MCF 10A (cell line): ENCODE data around the gene OTUD3. TPM values are rescaled to one million over a fixed set of nuclear protein-coding genes. Genes with fewer than 3 reads are reported as not detected.
A peak's percentile ranks its signal among the peaks of the same experiment; 100 is the strongest.
"Not testable (repeated sequence)": the region's sequence is repeated elsewhere in the genome, so short reads cannot be mapped to it uniquely, and the experiment has no call there.

Source experiments
- BruUV-seq: library from RNA; stranded (reverse); fragments of 400-500 nt; replicated peaks from 2 replicates; lab custom pipeline; 2021; lab: Mats Ljungman, UMichigan
- CTCF ChIA-PET: fragments of 300-600 bp; sonication (Branson Sonifier 250); formaldehyde crosslinking; extraction: SDS; loops from one replicate; lab custom pipeline; 2021; ENCODE audit warnings: antibody characterized with exemption, inconsistent platforms; lab: Yijun Ruan, JAX
- POLR2A ChIA-PET: fragments of 300-600, 350-650 bp; sonication (Branson Sonifier 250); formaldehyde crosslinking; extraction: SDS; loops from one replicate; lab custom pipeline; 2020; ENCODE audit warnings: antibody characterized with exemption, inconsistent platforms; lab: Yijun Ruan, JAX
- DNase-seq: peaks from one replicate; pipeline ENCODE4 v3.0.0-alpha.2; 2018; ENCODE audit not compliant: unreplicated experiment
- H3K27ac Mint-ChIP-seq: one replicate; pipeline ENCODE4 v1.8.0; 2022; ENCODE audit warnings: mild to moderate bottlenecking, low read depth, mixed read lengths; ENCODE audit not compliant: unreplicated experiment
- H3K27me3 Mint-ChIP-seq: one replicate; pipeline ENCODE4 v1.8.0; 2022; ENCODE audit warnings: mixed read lengths; ENCODE audit not compliant: insufficient read depth, unreplicated experiment
- H3K36me3 Mint-ChIP-seq: one replicate; pipeline ENCODE4 v1.8.0; 2022; ENCODE audit warnings: mild to moderate bottlenecking, moderate library complexity, mixed read lengths; ENCODE audit not compliant: insufficient read depth, unreplicated experiment
- H3K4me1 Mint-ChIP-seq: one replicate; pipeline ENCODE4 v1.8.0; 2022; ENCODE audit warnings: mixed read lengths; ENCODE audit not compliant: insufficient read depth, unreplicated experiment
- H3K4me3 Mint-ChIP-seq: one replicate; pipeline ENCODE4 v1.8.0; 2022; ENCODE audit warnings: mild to moderate bottlenecking, moderate library complexity, mixed read lengths; ENCODE audit not compliant: unreplicated experiment
- H3K9me3 Mint-ChIP-seq: one replicate; pipeline ENCODE4 v1.8.0; 2022; ENCODE audit warnings: mixed read lengths; ENCODE audit not compliant: unreplicated experiment
- CTCF ChIP-seq: fragments of 200-600 bp; IDR thresholded peaks from one replicate; pipeline ENCODE4 v1.8.0; 2022; ENCODE audit warnings: antibody characterized with exemption, mild to moderate bottlenecking; ENCODE audit not compliant: unreplicated experiment
- intact Hi-C: fragments of 100-400 bp; cut with micrococcal nuclease; formaldehyde crosslinking; loops from 2 replicates; pipeline ENCODE4 v1.14.1; 2022
- total RNA-seq: library from RNA; stranded (reverse); gene quantifications from 2 replicates; pipeline ENCODE4 v1.2.3, GENCODE V29; 2022

The OTUD3 gene
- total RNA-seq, 1 experiment from 2014 or later: 11.6 TPM

- ChIA-PET CTCF (no interaction called here), POLR2A (interaction anchor here (0.6 kb wide), 2 partner anchors 61 to 581 kb away, joined by 3 read pairs; no protein-coding TSS in a partner anchor)
- BruUV-seq: no TSS peak
- H3K36me3 Mint-ChIP-seq: no peaks in the 10 kb centered on the region
- peak overlapping the region; percentile 33 for H3K4me3 Mint-ChIP-seq
- H3K4me1 Mint-ChIP-seq: peaks cover 16% of the 10 kb centered on the region
- intact Hi-C loops: no loop called here
- no peaks in the 10 kb centered on the region for H3K9me3 Mint-ChIP-seq
- peak; percentile 88 for DNase-seq
- H3K27me3 Mint-ChIP-seq: no peaks in the 10 kb centered on the region
- H3K27ac Mint-ChIP-seq: peak overlapping the region; percentile 19
- TF ChIP-seq CTCF: no peak
These were observed 43.3 kb downstream of the OTUD3 start for GRCh38 chr1:19925342-19926070.

GRCh38 chr1:19926296-19927129, 44.3 kb downstream of the OTUD3 start:
- ChIA-PET POLR2A (interaction anchor here (0.6 kb wide), 1 partner anchor 580 kb away, joined by 3 read pairs; no protein-coding TSS in a partner anchor), CTCF (interaction anchor here (0.6 kb wide), 1 partner anchor 71 kb away, joined by 3 read pairs; no protein-coding TSS in a partner anchor)
- no peak overlapping the region for H3K4me3 Mint-ChIP-seq
- H3K9me3 Mint-ChIP-seq: peaks cover under 1% of the 10 kb centered on the region
- intact Hi-C loops: no loop called here
- peak; percentile 66 for DNase-seq
- no peaks in the 10 kb centered on the region for H3K27me3 Mint-ChIP-seq
- no TSS peak for BruUV-seq
- no peak overlapping the region for H3K27ac Mint-ChIP-seq
- H3K4me1 Mint-ChIP-seq: peaks cover 9% of the 10 kb centered on the region
- no peak for TF ChIP-seq CTCF
- no peaks in the 10 kb centered on the region for H3K36me3 Mint-ChIP-seq

GRCh38 chr1:19927130-19927421, 44.9 kb downstream of the OTUD3 start:
- intact Hi-C loops, H3K36me3 Mint-ChIP-seq, H3K27ac Mint-ChIP-seq, BruUV-seq, DNase-seq, POLR2A ChIA-PET, H3K4me1 Mint-ChIP-seq, H3K4me3 Mint-ChIP-seq, H3K27me3 Mint-ChIP-seq, H3K9me3 Mint-ChIP-seq: not testable (repeated sequence)
- CTCF ChIA-PET: interaction anchor here (0.6 kb wide), 1 partner anchor 72 kb away, joined by 3 read pairs; no protein-coding TSS in a partner anchor

GRCh38 chr1:19932866-19933265, 50.7 kb downstream of the OTUD3 start:
- H3K27me3 Mint-ChIP-seq: no peaks in the 10 kb centered on the region
- ChIA-PET CTCF (no interaction called here), POLR2A (interaction anchor here (0.7 kb wide), 1 partner anchor 268 kb away, joined by 3 read pairs; no protein-coding TSS in a partner anchor)
- no TSS peak for BruUV-seq
- no peak for TF ChIP-seq CTCF
- H3K36me3 Mint-ChIP-seq: no peaks in the 10 kb centered on the region
- H3K27ac Mint-ChIP-seq: no peak overlapping the region
- no peak for DNase-seq
- H3K4me1 Mint-ChIP-seq: no peaks in the 10 kb centered on the region
- H3K9me3 Mint-ChIP-seq: peaks cover 16% of the 10 kb centered on the region
- no peak overlapping the region for H3K4me3 Mint-ChIP-seq
- intact Hi-C loops: no loop called here
